GM19468 (cell line): ENCODE results near the gene NAT10.

Source experiments
- ATAC-seq: cut with Tn5 transposase; IDR thresholded peaks from one replicate; pipeline ENCODE4 v1.9.1; 2021; ENCODE audit warnings: mild to moderate bottlenecking, moderate library complexity, moderate number of reproducible peaks; ENCODE audit not compliant: unreplicated experiment; ENCODE audit errors: extremely low read depth

Gene NAT10

DNA sequence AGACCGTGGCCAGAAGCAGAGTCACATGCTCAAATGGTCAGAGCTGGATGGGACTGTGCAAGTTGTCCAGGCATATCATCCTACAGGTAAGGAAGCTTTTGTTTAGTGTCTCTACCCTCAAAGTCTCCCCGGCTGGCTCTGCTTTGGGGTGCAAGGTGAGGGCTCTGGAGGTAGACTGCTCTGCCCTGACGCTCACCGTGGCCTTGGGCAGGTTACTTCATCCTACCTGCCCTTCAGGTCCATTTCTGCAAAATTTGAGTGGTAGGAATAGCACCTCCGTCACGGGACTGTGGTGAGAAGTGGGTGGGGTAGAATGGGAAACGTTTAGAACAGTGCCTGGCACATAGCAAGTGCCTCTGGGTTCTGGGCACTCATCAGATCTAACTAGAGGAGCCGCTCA is 42.2 kb downstream of the NAT10 start:
- ATAC-seq, result no peak

DNA sequence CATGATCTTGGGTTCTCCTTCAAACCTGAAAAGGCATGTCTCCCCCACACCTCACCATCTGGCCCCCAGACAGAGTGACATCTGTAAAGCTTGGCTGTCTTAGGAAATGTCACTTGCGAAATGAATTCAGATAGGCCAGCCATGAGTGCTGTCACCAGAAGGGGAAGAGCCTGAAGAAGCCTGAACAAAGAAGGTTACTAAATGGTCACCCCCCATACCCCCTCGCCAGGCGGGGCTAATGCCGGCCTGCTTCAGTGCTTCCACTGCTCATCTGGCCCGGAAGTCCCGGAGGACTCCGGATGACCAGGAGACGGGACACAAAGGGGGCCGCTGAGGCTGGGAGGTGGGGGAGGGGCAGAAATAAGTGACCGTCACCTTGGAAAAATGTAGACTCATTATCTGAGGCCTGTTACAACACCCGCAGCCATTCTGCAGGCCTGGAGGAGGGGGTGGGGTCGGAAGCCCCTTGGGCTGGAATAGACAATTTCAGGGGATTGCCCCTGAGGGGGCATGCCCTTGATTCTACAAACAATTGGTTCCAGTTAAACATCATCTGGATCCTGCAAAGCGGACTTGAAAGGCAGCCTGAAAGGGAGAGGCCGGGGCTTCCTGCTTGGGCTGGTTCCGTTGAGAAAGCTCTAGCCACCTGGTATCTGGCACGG is 43.2 kb downstream of the NAT10 start:
- ATAC-seq, result no peak

- no peak for ATAC-seq
These were observed 43.8 kb downstream of the NAT10 start for GRCh38 chr11:34149274-34149673.

- no peak for ATAC-seq
These were observed 44.4 kb downstream of the NAT10 start for GRCh38 chr11:34149786-34150185.

DNA sequence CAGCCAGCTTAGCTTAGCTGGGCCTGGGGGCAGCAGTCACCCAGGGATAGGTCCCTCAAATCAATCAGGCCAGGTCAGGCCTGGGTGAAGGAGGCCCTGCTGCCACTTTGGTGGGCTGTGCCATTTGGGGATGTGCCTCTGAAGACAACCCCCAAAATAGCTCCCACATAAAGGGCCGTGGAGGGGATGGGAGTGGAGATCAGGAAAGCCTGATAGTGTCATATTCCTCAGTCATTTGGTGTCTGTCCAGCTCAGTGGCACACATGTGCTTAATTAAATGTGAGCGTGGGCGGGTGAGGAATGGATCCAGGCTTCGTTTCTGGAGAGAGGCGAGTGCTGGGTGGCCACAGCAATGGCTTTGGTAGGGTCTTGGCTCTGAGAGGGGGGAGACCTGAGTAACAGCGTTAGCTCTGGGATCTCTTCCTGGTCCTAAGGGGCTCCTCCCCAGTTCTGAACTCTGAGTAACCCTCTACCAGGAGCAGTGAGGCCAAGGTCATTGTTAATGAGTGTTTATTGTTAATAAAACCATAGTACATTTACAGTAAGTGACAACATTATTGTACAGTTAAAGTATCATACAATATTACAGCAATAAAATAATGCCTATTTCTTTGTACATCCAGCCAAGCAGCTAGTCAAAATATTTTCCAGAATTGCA is 45.2 kb downstream of the NAT10 start:
- no peak for ATAC-seq

DNA sequence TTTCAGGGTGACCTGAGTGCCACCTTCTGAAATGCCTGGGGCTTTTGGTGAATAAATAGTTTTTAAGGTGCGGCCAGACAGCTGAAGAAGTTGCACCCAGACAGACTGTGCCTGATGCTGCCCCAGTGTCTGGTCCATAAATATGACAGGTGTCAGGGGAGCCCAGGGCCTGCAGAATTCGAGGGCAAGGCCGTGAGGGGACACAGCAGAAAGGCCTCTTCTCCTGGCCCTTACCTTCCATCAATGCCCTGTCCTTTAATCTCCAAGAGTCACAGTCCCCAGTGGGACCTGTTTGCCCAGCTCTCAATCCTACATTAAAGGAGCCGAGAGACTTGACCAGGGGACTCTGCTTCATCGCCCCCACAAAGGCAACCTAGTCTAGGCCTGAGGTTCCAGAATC is 45.7 kb downstream of the NAT10 start:
- ATAC-seq, result no peak

- ATAC-seq, result no peak
These were observed 46.8 kb downstream of the NAT10 start for GRCh38 chr11:34151916-34152845.

- peak; percentile 70 for ATAC-seq
These were observed 48.8 kb downstream of the NAT10 start for GRCh38 chr11:34154059-34154875.

GRCh38 chr11:34155057-34155756 is 49.8 kb downstream of the NAT10 start:
- no peak for ATAC-seq

DNA sequence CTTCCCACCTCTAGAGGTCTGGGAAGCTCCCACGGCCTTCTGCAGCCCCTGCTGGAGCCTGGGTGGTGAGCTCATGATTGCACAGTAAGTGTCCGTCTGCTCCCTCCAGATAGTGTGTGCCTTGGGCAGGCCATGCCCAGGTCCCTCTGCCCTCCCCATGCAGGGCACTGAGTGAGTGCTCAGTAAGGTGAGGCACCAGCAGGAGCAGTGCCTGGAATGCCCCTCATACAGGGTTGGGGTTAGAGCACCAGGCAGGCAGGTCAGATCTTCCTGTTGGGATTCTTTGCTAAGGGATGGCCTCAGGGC is 50.3 kb downstream of the NAT10 start:
- ATAC-seq, result no peak

DNA sequence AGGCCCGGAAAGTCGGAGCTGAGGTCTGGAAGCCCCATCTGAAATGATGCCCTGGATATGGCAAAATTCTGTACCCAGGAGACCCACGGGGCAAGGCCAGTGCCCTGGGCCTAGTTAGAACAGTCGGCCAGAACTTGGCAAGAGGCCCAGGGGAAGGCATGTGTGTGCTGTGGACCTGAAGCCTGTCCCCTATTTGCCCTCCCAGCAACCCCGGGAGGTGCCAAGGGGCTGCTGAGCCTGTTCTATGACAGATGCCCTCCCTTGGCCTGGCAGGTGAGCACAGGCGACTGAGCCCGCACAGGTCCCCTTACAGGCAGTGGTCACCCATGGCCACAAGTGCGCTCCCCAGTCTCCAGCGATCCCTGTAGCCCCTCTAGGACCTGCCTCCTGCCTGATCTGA is 51.7 kb downstream of the NAT10 start:
- ATAC-seq, result no peak

- no peak for ATAC-seq
These were observed 53.2 kb downstream of the NAT10 start for GRCh38 chr11:34158661-34159060.

GRCh38 chr11:34160049-34160721 is 54.8 kb downstream of the NAT10 start:
- ATAC-seq, result no peak

DNA sequence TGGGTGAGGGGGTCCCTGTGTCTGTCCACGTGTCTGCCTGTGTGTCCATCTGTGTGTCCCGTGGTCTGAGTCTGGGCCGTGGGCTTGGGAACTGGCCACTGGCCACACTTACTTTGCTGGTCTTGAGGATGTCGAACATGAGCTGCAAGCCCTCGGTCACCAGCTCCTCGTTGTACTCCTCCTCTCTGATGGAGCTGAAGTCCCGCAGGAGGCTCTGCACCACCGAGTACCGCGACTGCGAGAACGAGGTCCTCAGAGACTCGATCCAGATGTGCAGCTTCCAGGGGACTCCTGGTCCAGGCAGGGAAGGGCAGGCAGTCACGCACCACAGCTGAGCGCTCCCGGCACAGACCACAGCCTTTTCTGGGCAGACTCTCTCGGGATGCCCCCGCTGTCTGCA is 55.4 kb downstream of the NAT10 start:
- no peak for ATAC-seq

GRCh38 chr11:34161361-34161760 is 55.9 kb downstream of the NAT10 start:
- ATAC-seq, result no peak

DNA sequence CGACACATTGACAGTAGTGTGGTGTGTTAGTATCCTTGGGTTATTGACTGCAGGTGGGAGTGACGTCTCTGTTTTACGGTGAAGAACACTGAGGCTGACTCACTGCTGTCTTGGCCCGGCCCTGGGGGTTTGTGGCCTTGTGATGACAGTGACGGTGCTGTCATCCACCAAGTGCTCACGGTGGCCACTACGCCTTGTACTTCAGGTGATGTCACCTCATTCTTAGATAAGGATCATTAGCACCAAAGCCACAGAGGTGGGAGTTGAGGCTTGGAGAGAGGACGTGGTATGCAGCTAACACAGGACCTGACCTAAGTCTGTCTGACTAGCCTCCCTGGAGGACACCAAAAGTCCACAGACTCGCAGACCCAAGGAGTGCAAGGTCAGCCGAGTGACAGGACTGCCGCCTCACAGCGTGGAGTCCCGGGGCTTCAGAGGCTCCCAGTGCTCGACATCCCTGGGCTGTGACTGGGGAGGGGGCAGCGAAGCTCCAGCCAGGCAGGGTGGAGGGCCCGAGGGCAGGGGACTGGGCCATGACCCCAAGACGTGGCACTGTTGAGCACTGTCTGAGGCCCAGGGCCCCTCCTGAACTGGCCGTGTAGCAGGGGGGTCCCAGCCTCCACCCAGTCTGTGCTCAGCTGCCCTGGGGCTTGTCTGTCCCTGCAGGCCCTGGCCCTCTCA is 56.5 kb downstream of the NAT10 start:
- ATAC-seq, result no peak

GRCh38 chr11:34162493-34162820 is 57.0 kb downstream of the NAT10 start:
- ATAC-seq, result no peak

DNA sequence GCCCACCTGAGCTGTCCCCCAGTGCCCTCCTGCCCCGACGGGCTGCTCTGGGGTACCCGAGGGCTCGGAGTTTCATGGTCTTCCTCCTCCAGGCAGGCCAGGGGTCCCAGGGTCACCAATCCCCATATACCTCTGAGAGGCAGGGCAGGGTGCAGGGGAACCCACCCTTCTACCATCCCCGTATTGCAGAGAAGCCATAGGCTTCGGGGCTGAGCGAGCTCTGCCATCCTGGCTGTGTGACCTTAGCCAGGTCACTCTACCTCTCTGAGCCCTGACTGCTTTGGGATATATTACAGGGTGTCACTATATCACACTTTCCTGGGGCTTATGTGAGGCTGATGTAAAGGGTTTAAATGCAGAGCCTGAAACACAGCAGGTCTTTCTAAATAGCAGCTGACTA is 57.4 kb downstream of the NAT10 start:
- no peak for ATAC-seq

GRCh38 chr11:34165121-34165520 is 59.7 kb downstream of the NAT10 start:
- no peak for ATAC-seq
